HG02623 (cell line): ENCODE data around the gene SPDYE17.
"Not testable (repeated sequence)": the region's sequence is repeated elsewhere in the genome, so short reads cannot be mapped to it uniquely, and the experiment has no call there.

Experiments
- ATAC-seq: cut with Tn5 transposase; IDR thresholded peaks from one replicate; pipeline ENCODE4 v1.9.1; 2021; ENCODE audit warnings: moderate library complexity; ENCODE audit not compliant: unreplicated experiment

Gene SPDYE17

GRCh38 chr7:77032261-77032660, at the start of gene SPDYE17:
Gene SPDYE17 (minus strand): TSS chr7:77032361. CDS start chr7:77030570, 1,791 bp downstream.
- ATAC-seq: not testable (repeated sequence)

- not testable (repeated sequence) for ATAC-seq
Observed at GRCh38 chr7:77080236-77080635, 48.1 kb upstream of the SPDYE17 start.

- not testable (repeated sequence) for ATAC-seq
Observed at GRCh38 chr7:77079624-77080023, 47.5 kb upstream of the SPDYE17 start.

GRCh38 chr7:77079112-77079511, 47.0 kb upstream of the SPDYE17 start:
- ATAC-seq: not testable (repeated sequence)

GRCh38 chr7:77077060-77077459, 44.9 kb upstream of the SPDYE17 start:
- ATAC-seq: not testable (repeated sequence)

- not testable (repeated sequence) for ATAC-seq
Observed at GRCh38 chr7:77074786-77075396, 42.7 kb upstream of the SPDYE17 start.

- ATAC-seq: not testable (repeated sequence)
Observed at GRCh38 chr7:77071108-77071507, 38.9 kb upstream of the SPDYE17 start.

GRCh38 chr7:77065869-77066268, 33.7 kb upstream of the SPDYE17 start:
- ATAC-seq: not testable (repeated sequence)

GRCh38 chr7:77063732-77064131, 31.6 kb upstream of the SPDYE17 start:
- ATAC-seq: not testable (repeated sequence)

- ATAC-seq: not testable (repeated sequence)
Observed at GRCh38 chr7:77062557-77062956, 30.4 kb upstream of the SPDYE17 start, which contains the start of gene SPDYE18. Gene SPDYE18 (minus strand): TSS chr7:77062558. CDS start chr7:77060512, 2,046 bp downstream.

GRCh38 chr7:77026349-77026748, 5.8 kb downstream of the SPDYE17 start:
- not testable (repeated sequence) for ATAC-seq

GRCh38 chr7:77010074-77010680, 22.0 kb downstream of the SPDYE17 start:
- ATAC-seq: not testable (repeated sequence)

- ATAC-seq: not testable (repeated sequence)
Observed at GRCh38 chr7:77008000-77008399, 24.2 kb downstream of the SPDYE17 start.

GRCh38 chr7:77006127-77007110, 25.7 kb downstream of the SPDYE17 start:
- not testable (repeated sequence) for ATAC-seq

- ATAC-seq: not testable (repeated sequence)
Observed at GRCh38 chr7:77005461-77006057, 26.6 kb downstream of the SPDYE17 start.

- not testable (repeated sequence) for ATAC-seq
Observed at GRCh38 chr7:77004151-77004550, 28.0 kb downstream of the SPDYE17 start.

- ATAC-seq: not testable (repeated sequence)
Observed at GRCh38 chr7:77003241-77003640, 28.9 kb downstream of the SPDYE17 start.

GRCh38 chr7:77002678-77003233, 29.4 kb downstream of the SPDYE17 start:
- not testable (repeated sequence) for ATAC-seq

- not testable (repeated sequence) for ATAC-seq
Observed at GRCh38 chr7:77002104-77002503, 30.1 kb downstream of the SPDYE17 start.

GRCh38 chr7:76999474-77000107, 32.6 kb downstream of the SPDYE17 start:
- ATAC-seq: not testable (repeated sequence)
